Nephron progenitor cell (in vitro differentiated cells): Measurements from ENCODE around the gene AHI1.
A peak's percentile ranks its signal among the peaks of the same experiment; 100 is the strongest.

Experiments used
- DNase-seq: peaks from one replicate; pipeline ENCODE4 v3.0.0; 2021
- H3K27ac Mint-ChIP-seq: 2 replicates; pipeline ENCODE4 v1.8.0; 2021; ENCODE audit warnings: mild to moderate bottlenecking, moderate library complexity, mixed read lengths
- H3K27me3 Mint-ChIP-seq: 2 replicates; pipeline ENCODE4 v1.8.0; 2021; ENCODE audit warnings: mild to moderate bottlenecking, low read depth, mixed read lengths; ENCODE audit not compliant: poor library complexity
- H3K36me3 Mint-ChIP-seq: 2 replicates; pipeline ENCODE4 v1.8.0; 2021; ENCODE audit warnings: low read depth, mixed read lengths
- H3K4me1 Mint-ChIP-seq: 2 replicates; pipeline ENCODE4 v1.8.0; 2021; ENCODE audit warnings: mixed read lengths
- H3K4me3 Mint-ChIP-seq: 2 replicates; pipeline ENCODE4 v1.8.0; 2021; ENCODE audit warnings: mild to moderate bottlenecking, moderate library complexity, mixed read lengths
- H3K9me3 Mint-ChIP-seq: 2 replicates; pipeline ENCODE4 v1.8.0; 2021; ENCODE audit warnings: mild to moderate bottlenecking, moderate library complexity, mixed read lengths
- CTCF ChIP-seq: fragments of 200-600 bp; sonication (generic); IDR thresholded peaks from 2 replicates; pipeline ENCODE4 v1.5.0; 2021; ENCODE audit warnings: antibody characterized with exemption

AHI1 gene

GRCh38 chr6:135234492-135234780, 263.1 kb downstream of the AHI1 start:
- peaks cover 7% of the 10 kb centered on the region for H3K27me3 Mint-ChIP-seq
- DNase-seq = no peak
- no peaks in the 10 kb centered on the region for H3K9me3 Mint-ChIP-seq
- H3K4me1 Mint-ChIP-seq = no peaks in the 10 kb centered on the region
- no peak overlapping the region for H3K4me3 Mint-ChIP-seq
- no peak overlapping the region for H3K27ac Mint-ChIP-seq
- no peaks in the 10 kb centered on the region for H3K36me3 Mint-ChIP-seq
- TF ChIP-seq CTCF = no peak

GRCh38 chr6:135233686-135234491, 263.7 kb downstream of the AHI1 start:
- no peak for TF ChIP-seq CTCF
- no peak for DNase-seq
- no peaks in the 10 kb centered on the region for H3K9me3 Mint-ChIP-seq
- no peaks in the 10 kb centered on the region for H3K4me1 Mint-ChIP-seq
- no peaks in the 10 kb centered on the region for H3K36me3 Mint-ChIP-seq
- H3K27me3 Mint-ChIP-seq = peaks cover 7% of the 10 kb centered on the region
- no peak overlapping the region for H3K4me3 Mint-ChIP-seq
- peak overlapping the region; percentile 26 for H3K27ac Mint-ChIP-seq
